CD4-positive, alpha-beta T cell (primary cell): ENCODE measurements around the gene NT5DC3. TPM values are rescaled to one million over a fixed set of nuclear protein-coding genes. Genes with fewer than 3 reads are reported as not detected.

Experiments used
- ATAC-seq: fragments of 200-7000 bp; cut with Tn5 transposase; one replicate; pipeline ENCODE4 v1.10.0; 2022; ENCODE audit warnings: mild to moderate bottlenecking; ENCODE audit not compliant: poor library complexity
- CTCF ChIA-PET: fragments of 350-600 bp; sonication (Branson Sonifier 250); formaldehyde crosslinking; loops from one replicate; lab custom pipeline; 2021; ENCODE audit warnings: antibody characterized with exemption, inconsistent platforms; lab: Charles Lee
- POLR2A ChIA-PET: fragments of 350-600 bp; sonication (Branson Sonifier 250); formaldehyde crosslinking; loops from one replicate; lab custom pipeline; 2021; ENCODE audit warnings: antibody characterized with exemption, inconsistent platforms; lab: Charles Lee
- DNase-seq, 14 experiments: peaks; one replicate each; pipeline ENCODE4 v3.0.0-alpha.2; 2013 to 2020; ENCODE audit warnings: mixed read lengths in 2 of 14
- H3K27ac ChIP-seq, 2 donors: one replicate each; pipeline versions ENCODE4 v1.5.1 to v1.7.0; 2013; ENCODE audit warnings: low read length in 2 of 2, low read depth in 1 of 2, mild to moderate bottlenecking in 1 of 2
- H3K27me3 ChIP-seq, 2 experiments: 1 replicate in 1 of 2; 2 replicates in 1 of 2; pipeline versions ENCODE4 v1.6.1 to v1.7.0; 2013; ENCODE audit warnings: low read length in 2 of 2, control low read depth in 1 of 2, mild to moderate bottlenecking in 1 of 2, moderate library complexity in 1 of 2; ENCODE audit not compliant: insufficient read depth in 2 of 2, control insufficient read depth in 1 of 2
- H3K36me3 ChIP-seq: one replicate; pipeline ENCODE4 v1.6.1; 2013; ENCODE audit warnings: low read length, control low read depth; ENCODE audit not compliant: insufficient read depth
- H3K4me1 ChIP-seq: one replicate; pipeline ENCODE4 v1.6.1; 2013; ENCODE audit warnings: low read length, control low read depth; ENCODE audit not compliant: insufficient read depth
- H3K4me3 ChIP-seq: one replicate; pipeline ENCODE4 v1.5.1; 2013; ENCODE audit warnings: mild to moderate bottlenecking, low read length, moderate library complexity
- H3K9me3 ChIP-seq, 2 experiments: 1 replicate in 1 of 2; 2 replicates in 1 of 2; pipeline versions ENCODE4 v1.6.1 to v1.7.0; 2013; ENCODE audit warnings: low read length in 2 of 2, mild to moderate bottlenecking in 2 of 2, control low read depth in 1 of 2, moderate library complexity in 1 of 2; ENCODE audit not compliant: control insufficient read depth in 1 of 2, insufficient read depth in 1 of 2
- H3K27ac Mint-ChIP-seq: one replicate; pipeline ENCODE4 v1.8.0; 2020; ENCODE audit warnings: mixed read lengths
- H3K27me3 Mint-ChIP-seq: one replicate; pipeline ENCODE4 v1.8.0; 2021; ENCODE audit warnings: mixed read lengths
- H3K36me3 Mint-ChIP-seq: one replicate; pipeline ENCODE4 v1.8.0; 2021; ENCODE audit warnings: low read depth, mixed read lengths
- H3K4me1 Mint-ChIP-seq: one replicate; pipeline ENCODE4 v1.8.0; 2021; ENCODE audit warnings: low read depth, mixed read lengths
- H3K4me3 Mint-ChIP-seq: one replicate; pipeline ENCODE4 v1.8.0; 2020; ENCODE audit warnings: mild to moderate bottlenecking, mixed read lengths
- H3K9me3 Mint-ChIP-seq: one replicate; pipeline ENCODE4 v1.8.0; 2020; ENCODE audit warnings: mixed read lengths
- intact Hi-C, 2 experiments: fragments of 100-400 bp; cut with DNase I in 1 of 2; cut with micrococcal nuclease in 1 of 2; formaldehyde crosslinking; loops; one replicate each; pipeline versions ENCODE4 v1.15.1 to v1.9.0; 2023 to 2025; cut with DNase I, micrococcal nuclease
- polyA plus RNA-seq, 2 donors: library from polyadenylated mRNA; unstranded; fragments of 120-200 nt; gene quantifications; one replicate each; pipeline ENCODE4 v1.2.1, GENCODE V29; 2013
- total RNA-seq, 174 experiments: library from RNA in 2 of 174; stranded (reverse) in 2 of 174; gene quantifications; one replicate each; pipeline ENCODE4 v1.2.3 and lab custom pipeline; 2021 to 2026
- TF ChIP-seq, protein P1 (sequence below): fragments of 200-600 bp; IDR thresholded peaks from one replicate; pipeline ENCODE4 v1.8.0; 2022; ENCODE audit warnings: antibody characterized with exemption, mild to moderate bottlenecking

NT5DC3 gene
- total RNA-seq: 1 to 10 TPM; 3.5 to 4.0 TPM
- 3.4 TPM for polyA plus RNA-seq (2013, experiment 1 of 2)
- 4.0 TPM for polyA plus RNA-seq (2013, experiment 2 of 2)
- 9.6 to 87.0 (median 19.3) reads per million in 172 experiments for total RNA-seq (lab: John Stamatoyannopoulos, UW)

DNA sequence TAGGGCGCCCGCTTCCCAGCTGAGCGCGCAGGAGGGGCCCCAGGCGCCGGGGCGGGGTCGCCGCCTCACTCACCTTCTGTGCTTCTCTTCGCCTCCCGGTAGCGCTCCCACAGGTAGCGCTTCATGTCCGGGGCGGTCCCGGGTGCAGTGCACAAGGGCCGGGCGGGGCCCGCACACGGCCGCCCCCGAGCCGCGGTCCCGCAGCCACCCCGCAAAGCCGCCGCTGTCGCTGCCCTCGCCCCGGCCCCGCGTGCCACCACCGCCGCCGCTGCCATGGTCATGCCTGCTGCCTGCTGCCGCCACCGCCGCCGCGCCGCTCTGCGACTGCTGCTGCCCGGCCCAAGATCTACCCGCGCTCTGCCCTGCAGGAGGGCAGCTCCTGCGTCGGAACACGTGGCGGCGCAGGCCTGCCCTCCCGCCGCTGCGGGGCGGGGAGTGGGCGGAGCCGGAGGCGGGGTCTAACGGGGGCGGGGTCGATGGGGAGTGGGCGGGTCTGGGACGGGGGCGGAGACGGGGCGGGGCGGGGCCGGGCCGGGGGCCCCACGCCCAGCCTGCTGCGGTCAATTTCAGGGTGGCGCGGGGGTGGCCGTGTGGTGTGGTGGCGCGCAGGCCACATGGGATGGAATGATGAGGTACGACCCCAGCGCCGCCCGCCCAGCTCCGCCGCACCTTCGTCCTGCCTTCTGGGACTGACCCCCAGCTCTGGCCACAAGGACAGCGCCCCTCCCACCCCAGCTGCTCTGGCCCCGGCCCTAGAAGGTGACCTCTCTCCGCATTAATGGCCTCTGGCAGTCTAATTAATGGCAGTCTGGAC, at the start of gene NT5DC3:
Gene NT5DC3 (minus strand): TSS at position 359 of the 814 bp plus-strand sequence. CDS start 78 bp downstream, at position 281.
- Histone ChIP-seq H3K27ac (peak within 1 kb of the TSS in 1 of 2 donors; percentile 60), H3K4me1 (peaks cover 19% of the 10 kb centered on the region), H3K9me3 (no peaks in the 10 kb centered on the region), H3K36me3 (no peaks in the 10 kb centered on the region), H3K4me3 (peak within 1 kb of the TSS; percentile 78), H3K27me3 (no peaks in the 10 kb centered on the region)
- H3K36me3 Mint-ChIP-seq: no peaks in the 10 kb centered on the region
- no peaks in the 10 kb centered on the region for H3K9me3 Mint-ChIP-seq
- TF ChIP-seq, protein P1, sequence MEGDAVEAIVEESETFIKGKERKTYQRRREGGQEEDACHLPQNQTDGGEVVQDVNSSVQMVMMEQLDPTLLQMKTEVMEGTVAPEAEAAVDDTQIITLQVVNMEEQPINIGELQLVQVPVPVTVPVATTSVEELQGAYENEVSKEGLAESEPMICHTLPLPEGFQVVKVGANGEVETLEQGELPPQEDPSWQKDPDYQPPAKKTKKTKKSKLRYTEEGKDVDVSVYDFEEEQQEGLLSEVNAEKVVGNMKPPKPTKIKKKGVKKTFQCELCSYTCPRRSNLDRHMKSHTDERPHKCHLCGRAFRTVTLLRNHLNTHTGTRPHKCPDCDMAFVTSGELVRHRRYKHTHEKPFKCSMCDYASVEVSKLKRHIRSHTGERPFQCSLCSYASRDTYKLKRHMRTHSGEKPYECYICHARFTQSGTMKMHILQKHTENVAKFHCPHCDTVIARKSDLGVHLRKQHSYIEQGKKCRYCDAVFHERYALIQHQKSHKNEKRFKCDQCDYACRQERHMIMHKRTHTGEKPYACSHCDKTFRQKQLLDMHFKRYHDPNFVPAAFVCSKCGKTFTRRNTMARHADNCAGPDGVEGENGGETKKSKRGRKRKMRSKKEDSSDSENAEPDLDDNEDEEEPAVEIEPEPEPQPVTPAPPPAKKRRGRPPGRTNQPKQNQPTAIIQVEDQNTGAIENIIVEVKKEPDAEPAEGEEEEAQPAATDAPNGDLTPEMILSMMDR: no peak
- intact Hi-C loops: loop anchor here (2.0 to 10.0 kb wide), 9 partner anchors 90 to 1776 kb away; partner anchors contain the start of genes APPL2 (in 1 of the 2), HCFC2 (in 1 of the 2), HSP90B1 (in 1 of the 2) and NOPCHAP1 (in 1 of the 2)
- CTCF ChIA-PET: interaction anchor here (0.6 to 1.6 kb wide), 2 partner anchors 216 to 268 kb away, joined by 3 to 6 read pairs; no protein-coding TSS in a partner anchor
- peak; percentile 72 to 92 (median 82) for DNase-seq
- POLR2A ChIA-PET: interaction anchor here (0.7 to 2.9 kb wide), 10 partner anchors 9 to 448 kb away, joined by 3 to 26 read pairs (median 5); partner anchors contain the start of genes HCFC2, HSP90B1, NFYB and TDG
- peak; percentile 87 for ATAC-seq
- peaks cover 21% of the 10 kb centered on the region for H3K4me1 Mint-ChIP-seq
- H3K27me3 Mint-ChIP-seq: no peaks in the 10 kb centered on the region
- peak within 1 kb of the TSS; percentile 78 for H3K27ac Mint-ChIP-seq
- peak within 1 kb of the TSS; percentile 94 for H3K4me3 Mint-ChIP-seq

DNA sequence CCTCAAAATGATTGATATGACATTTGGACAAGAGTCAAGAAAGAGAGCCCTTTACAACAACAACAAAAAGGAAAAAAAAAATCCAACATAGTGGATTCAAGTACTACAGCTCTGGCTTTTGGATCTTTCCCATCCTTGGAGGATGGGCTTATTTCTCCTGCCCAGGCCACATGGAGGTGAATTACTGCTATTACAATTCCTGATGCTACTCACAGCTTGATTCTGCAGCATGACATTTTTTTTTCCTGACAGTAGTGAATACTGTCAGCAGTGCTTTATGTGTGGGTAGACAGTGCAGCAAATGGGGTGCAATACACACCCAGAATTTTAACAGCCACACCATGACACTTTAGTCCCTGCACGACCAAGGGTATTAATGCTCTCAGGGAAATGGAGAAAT, 46.7 kb upstream of the NT5DC3 start:
- Histone ChIP-seq H3K4me1 (peaks cover 2% of the 10 kb centered on the region), H3K27ac (no peak overlapping the region), H3K27me3 (no peaks in the 10 kb centered on the region), H3K9me3 (no peaks in the 10 kb centered on the region), H3K36me3 (no peaks in the 10 kb centered on the region), H3K4me3 (no peak overlapping the region)
- ChIA-PET CTCF (no interaction called here), POLR2A (interaction anchor here (1.0 to 2.8 kb wide), 2 partner anchors 14 to 42 kb away, joined by 6 to 14 read pairs; no protein-coding TSS in a partner anchor)
- Mint-ChIP-seq H3K27me3 (no peaks in the 10 kb centered on the region), H3K27ac (no peak overlapping the region), H3K4me3 (no peak overlapping the region), H3K9me3 (no peaks in the 10 kb centered on the region), H3K36me3 (no peaks in the 10 kb centered on the region), H3K4me1 (peaks cover 6% of the 10 kb centered on the region)
- TF ChIP-seq, protein P1: no peak
- intact Hi-C loops: no loop called here
- ATAC-seq (no peak), DNase-seq (no peak)

DNA sequence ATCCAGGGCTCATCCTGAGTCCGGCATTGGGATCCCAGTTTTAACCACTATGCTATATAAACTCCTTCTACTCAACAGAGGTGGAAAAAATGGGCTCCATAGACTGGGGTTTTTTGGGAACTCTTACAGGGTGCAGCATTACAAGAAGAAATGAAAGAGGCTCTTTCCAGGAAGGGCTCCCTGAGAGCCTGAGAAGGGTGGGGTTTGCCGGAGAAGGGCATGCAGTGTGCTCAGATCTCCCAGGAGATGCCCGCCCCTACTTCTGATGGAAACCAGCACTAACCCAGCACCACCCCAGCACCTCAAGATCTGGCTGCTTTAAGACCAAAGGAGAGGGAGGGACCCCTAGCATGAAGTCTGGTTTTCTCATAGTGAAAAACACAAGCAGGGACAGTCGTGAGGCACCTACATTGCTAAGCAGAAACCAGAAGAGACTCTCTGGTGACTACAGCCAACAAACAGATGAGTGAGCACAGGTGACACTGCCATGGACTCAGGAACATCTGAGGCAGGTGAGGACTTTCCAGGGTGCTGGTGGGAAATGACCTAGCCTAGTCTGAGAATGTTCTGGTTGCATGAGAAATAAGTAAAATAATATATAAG, 45.3 kb upstream of the NT5DC3 start:
- intact Hi-C loops: no loop called here
- peaks cover 6% of the 10 kb centered on the region for H3K4me1 Mint-ChIP-seq
- Histone ChIP-seq H3K27ac (no peak overlapping the region), H3K27me3 (no peaks in the 10 kb centered on the region), H3K36me3 (no peaks in the 10 kb centered on the region), H3K4me3 (no peak overlapping the region), H3K4me1 (peaks cover 2% of the 10 kb centered on the region), H3K9me3 (no peaks in the 10 kb centered on the region)
- POLR2A ChIA-PET: no interaction called here
- no peaks in the 10 kb centered on the region for H3K9me3 Mint-ChIP-seq
- H3K4me3 Mint-ChIP-seq: no peak overlapping the region
- ATAC-seq: no peak
- CTCF ChIA-PET: no interaction called here
- H3K27ac Mint-ChIP-seq: no peak overlapping the region
- H3K27me3 Mint-ChIP-seq: no peaks in the 10 kb centered on the region
- DNase-seq: no peak
- TF ChIP-seq, protein P1: no peak
- H3K36me3 Mint-ChIP-seq: no peaks in the 10 kb centered on the region
